C4-2B (cell line): ENCODE results near the gene OSGEP.

Experiments
- CTCF ChIP-seq: fragments of 450-650 bp; conservative IDR thresholded peaks from 2 replicates; pipeline ENCODE4 v1.5.1; 2017; ENCODE audit warnings: mild to moderate bottlenecking
- ZFX ChIP-seq: fragments of 450-650 bp; IDR thresholded peaks from 2 replicates; pipeline ENCODE4 v1.6.1; 2017

GRCh38 chr14:20409226-20409625 is 45.4 kb downstream of the OSGEP start:
- TF ChIP-seq CTCF (no peak), ZFX (no peak)
